CD4-positive, alpha-beta T cell treated with Interleukin-4 for 1 hour (primary cell): Measurements from ENCODE around the gene RAC3.

Experiments
- DNase-seq, 2 donors: peaks; one replicate each; pipeline ENCODE4 v3.0.0-alpha.2; 2020 to 2022

Gene RAC3

GRCh38 chr17:82031303-82031884 is at the start of gene RAC3:
TSS of gene RAC3 (plus strand) at chr17:82031678. CDS start at chr17:82031762, 84 bp downstream.
- DNase-seq, result no peak

GRCh38 chr17:81983011-81983638 is 48.4 kb upstream of the RAC3 start:
- no peak for DNase-seq

GRCh38 chr17:81983639-81984373 is 47.7 kb upstream of the RAC3 start:
- DNase-seq, result no peak

- no peak for DNase-seq
Measured at GRCh38 chr17:81984773-81985410, 46.6 kb upstream of the RAC3 start.

- no peak for DNase-seq
Measured at GRCh38 chr17:81986606-81987005, 44.9 kb upstream of the RAC3 start.

- DNase-seq, result no peak
Measured at GRCh38 chr17:81987161-81987770, 44.2 kb upstream of the RAC3 start.

- DNase-seq, result no peak
Measured at GRCh38 chr17:81990836-81991683, 40.4 kb upstream of the RAC3 start.

GRCh38 chr17:81991684-81992305 is 39.7 kb upstream of the RAC3 start:
- no peak for DNase-seq

- no peak for DNase-seq
Measured at GRCh38 chr17:81992306-81993102, 39.0 kb upstream of the RAC3 start.

GRCh38 chr17:81993729-81994592 is 37.5 kb upstream of the RAC3 start:
- DNase-seq, result no peak

GRCh38 chr17:81994593-81995462 is 36.6 kb upstream of the RAC3 start:
- no peak for DNase-seq

GRCh38 chr17:81995463-81996231 is 35.8 kb upstream of the RAC3 start:
- no peak for DNase-seq

- DNase-seq, result no peak
Measured at GRCh38 chr17:81996232-81996756, 35.2 kb upstream of the RAC3 start.

- no peak for DNase-seq
Measured at GRCh38 chr17:81996757-81997441, 34.6 kb upstream of the RAC3 start.

GRCh38 chr17:81998212-81998611 is 33.3 kb upstream of the RAC3 start:
- no peak for DNase-seq

GRCh38 chr17:81998691-81999438 is 32.6 kb upstream of the RAC3 start:
- no peak for DNase-seq
